NCI-H2107 treated with DMSO at 0.1 percent for 48 hours (cell line): ENCODE results near the gene PRKAG3.
"Not testable (repeated sequence)": the region's sequence is repeated elsewhere in the genome, so short reads cannot be mapped to it uniquely, and the experiment has no call there.

Source experiments
- DNase-seq: peaks from one replicate; lab custom pipeline; 2025; ENCODE audit not compliant: unreplicated experiment; lab: John Stamatoyannopoulos, UW

PRKAG3 gene

DNA sequence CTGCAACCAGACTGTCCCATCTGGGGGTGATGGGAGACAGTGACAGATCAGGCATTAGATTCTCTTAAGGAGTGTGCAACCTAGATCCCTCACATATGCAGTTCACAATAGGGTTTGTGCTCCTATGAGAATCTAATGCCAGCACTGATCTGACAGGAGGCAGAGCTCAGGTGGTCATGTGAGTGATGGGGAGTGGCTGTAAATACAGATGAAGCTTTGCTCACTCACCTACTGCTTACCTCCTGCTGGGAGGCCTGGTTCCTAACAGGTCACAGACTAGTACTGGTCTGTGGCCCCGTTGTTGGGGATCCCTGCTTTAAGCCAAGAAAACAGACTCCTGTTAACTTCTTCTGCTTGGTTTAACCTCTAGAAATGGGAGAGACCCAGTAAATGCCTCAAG is 46.5 kb downstream of the PRKAG3 start:
- no peak for DNase-seq

DNA sequence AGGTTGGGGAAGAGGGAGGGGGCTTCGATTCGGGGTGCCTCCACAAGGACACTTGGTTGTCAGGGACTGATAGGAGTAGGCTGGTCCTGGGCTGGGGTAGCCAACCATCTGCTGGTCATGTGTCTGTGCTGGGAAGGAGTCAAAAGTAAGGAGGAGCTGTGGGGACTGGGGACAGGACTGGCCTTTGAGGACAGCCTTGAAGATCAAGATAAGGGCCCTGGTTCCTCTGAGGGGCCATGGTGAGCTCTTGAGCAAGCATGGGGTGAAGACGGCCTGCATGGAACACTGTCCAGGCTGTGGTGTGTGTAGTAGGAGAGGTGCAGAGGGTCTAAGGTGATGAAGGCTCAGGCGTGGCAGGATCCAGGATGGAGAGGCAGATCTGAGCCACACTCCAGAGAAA is 47.9 kb downstream of the PRKAG3 start:
- DNase-seq = no peak

DNA sequence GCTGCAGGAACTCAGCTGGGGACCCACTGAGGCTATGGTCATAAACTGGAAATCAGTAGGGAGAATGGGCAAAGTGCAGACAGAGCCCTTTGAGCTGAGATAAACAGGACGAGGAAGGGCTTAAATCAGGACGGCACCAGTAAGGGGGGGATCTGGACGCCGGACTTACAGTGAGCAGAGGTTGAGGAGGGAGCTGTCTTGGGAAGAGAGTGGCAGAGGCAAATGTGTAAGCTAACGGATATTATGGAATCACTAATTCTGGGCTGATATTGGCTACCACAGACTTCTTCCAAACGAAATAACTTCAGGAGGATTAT is 49.1 kb downstream of the PRKAG3 start:
- DNase-seq = no peak

DNA sequence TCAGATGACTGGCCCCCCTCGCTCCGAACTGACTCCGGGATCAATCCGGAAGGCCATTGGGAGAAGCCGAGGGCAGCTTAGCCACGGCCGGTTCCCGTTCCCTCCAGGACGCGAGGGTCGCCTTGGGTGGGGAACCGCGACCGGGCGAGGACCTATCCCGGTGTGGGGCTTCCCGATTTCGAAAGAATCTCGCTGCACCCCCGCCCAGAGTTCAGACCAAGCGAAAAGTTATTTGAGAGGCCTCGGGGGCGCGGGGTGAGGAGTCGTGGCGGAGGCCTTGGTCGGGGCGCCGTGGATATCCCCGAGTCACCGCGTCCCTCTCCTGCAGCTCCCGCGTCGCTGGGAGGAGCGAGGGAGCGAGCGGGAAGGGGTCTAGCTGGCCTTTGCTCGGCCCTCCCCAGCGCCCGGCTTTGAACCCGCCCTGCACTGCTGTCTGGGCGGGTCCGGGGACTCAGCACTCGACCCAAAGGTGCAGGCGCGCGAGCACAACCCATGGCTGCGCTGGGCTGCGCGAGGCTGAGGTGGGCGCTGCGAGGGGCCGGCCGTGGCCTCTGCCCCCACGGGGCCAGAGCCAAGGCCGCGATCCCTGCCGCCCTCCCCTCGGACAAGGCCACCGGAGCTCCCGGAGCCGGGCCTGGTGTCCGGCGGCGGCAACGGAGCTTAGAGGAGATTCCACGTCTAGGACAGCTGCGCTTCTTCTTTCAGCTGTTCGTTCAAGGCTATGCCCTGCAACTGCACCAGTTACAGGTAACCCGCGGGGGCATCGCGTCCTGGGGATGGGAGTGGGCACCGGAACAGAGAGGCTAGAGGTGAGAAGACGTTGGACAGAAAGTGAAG is 49.7 kb downstream of the PRKAG3 start, which contains the start of gene CYP27A1:
CYP27A1 (plus strand) TSS at position 457 of the 837 bp plus-strand sequence; CDS start at position 493, 36 bp downstream.
- no peak for DNase-seq

DNA sequence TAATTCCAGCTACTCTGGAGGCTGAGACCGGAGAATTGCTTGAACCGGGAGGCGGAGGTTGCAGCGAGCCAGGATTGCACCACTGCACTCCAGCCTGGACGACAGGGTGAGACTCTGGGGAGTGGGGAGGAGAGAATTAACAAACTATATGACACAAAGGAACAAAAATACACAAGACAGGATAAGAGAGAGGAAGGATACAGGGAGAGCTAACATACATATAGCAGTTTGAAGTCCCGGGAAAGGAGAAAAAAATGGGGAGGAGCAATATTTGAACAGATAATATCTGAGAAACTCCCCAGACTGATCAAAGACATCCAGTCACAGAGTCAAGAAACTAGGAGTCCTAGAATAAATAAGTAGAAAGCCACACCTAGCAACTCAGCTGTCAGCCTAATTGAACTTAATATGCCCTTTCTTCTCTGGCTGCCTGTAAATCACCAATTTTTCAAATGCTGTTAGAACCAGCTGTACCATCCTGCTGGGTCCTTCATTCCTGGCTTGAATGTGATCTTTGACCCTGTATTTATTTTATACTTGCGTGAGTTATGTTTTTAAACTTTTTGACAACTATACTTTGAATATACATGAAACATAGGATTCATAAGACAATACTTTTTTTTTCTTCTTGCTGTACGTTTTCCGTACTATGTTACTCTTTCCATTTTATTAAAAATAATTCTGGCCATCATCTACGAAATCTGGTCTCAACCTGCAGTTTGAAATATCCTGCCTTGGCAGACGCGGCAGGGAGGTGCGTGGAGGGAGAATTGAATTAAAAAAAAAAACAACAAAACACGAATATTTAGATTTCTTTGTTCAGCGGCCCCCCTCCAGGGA is 50.5 kb downstream of the PRKAG3 start:
- no peak for DNase-seq

DNA sequence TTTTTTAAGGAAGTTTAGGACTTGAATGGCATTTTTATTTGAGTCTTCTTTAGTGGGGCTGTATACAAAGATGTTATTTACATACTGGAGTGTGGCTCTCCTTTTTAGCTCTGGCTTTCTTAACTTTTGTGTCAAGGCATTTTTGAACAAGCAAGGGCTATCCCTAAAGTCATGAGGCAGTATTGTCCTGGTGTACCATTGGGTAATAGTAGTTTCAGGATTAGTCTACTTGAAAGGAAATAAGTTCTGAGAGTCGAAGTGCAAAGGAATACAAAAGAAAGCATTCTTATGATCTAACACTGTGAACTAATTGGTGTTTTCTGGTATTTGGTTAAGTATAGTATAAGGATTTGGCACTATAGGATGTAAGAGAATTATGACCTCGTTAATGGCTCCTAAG is 51.6 kb downstream of the PRKAG3 start:
- DNase-seq = no peak

DNA sequence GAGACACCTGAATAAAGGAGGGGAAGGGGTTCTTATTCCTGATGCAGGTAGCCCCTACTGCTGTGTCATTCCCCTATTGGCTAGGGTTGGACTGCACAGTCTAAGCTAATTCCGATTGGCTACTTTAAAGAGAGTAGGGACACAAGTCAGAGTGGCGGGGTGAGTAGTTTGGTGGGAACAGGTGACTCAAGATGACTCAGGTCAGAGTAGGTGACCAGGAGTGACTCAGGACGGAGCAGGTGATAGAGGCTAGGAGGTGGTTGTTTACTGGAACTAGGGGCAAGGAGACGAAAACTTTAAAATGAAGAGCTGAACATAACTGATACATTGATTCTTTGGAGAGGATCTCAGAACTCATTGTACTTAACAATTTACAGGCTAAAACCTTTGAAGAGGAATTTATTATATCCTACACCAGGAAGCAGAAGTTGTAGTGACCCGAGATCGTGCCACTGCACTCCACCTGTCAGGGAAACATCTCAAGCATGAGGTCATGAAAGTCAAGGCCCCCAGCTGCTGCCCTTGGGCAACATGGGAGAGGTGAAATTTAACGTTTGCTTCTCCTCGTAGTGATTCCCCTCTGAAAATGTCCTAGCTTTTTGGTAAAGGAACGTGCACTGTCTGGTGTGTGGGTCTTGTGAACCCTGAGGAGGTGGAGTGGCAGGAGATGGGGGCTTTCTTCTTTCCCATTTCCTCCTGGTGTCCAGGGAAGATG is 54.2 kb downstream of the PRKAG3 start:
- no peak for DNase-seq

DNA sequence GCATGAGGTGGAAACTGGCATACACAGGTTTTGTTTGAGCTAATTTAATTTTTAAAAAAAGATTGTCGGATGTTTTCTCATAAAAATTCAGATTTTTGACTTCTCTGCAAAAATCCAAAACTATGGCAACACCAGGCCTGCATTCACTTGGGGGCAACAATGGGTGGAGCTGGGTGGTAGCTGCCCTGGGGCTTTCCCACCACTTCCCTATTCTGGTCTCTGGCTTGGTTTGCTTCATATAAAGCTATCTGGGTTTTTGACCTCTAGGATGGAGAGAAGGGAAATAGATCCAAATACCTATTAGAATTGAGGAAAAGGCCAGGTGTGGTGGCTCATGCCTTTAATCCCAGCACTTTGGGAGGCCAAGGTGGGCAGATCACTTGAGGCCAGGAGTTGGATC is 55.1 kb downstream of the PRKAG3 start:
- no peak for DNase-seq

DNA sequence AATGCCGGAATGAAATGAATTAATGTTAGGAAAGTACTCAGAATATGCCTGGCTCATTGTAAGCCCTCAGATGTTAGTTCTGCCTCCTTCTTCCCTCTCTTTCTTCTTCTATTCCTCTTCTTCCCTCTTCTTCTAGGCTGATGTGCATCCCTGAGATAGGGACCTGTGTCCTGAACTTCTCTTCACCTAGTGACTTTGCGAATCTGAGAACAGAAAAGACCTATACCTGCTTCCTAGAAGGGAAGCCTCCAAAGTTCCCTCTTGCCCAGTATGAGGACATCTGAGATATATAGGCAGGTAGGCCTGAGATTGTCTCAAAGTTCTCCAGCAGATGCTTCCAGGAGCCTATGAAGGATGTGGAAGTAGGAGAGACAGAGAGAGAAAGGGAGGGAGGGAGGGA is 57.7 kb downstream of the PRKAG3 start:
- DNase-seq = no peak

DNA sequence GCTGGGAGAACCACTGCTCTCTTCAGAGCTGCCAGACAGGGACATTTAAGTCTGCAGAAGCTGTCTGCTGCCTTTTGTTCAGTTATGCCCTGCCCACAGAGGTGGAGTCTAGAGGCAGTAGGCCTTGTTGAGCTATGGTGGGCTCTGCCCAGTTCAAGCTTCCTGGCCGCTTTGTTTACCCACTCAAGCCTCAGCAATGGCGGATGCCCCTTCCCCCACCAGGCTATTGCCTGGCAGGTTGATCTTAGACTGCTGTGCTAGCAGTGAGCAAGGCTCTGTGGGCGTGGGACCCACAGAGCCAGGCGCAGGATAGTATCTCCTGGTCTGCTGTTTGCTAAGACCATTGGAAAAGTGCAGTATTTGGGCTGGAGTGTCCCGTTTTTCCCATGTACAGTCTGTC is 58.8 kb downstream of the PRKAG3 start:
- DNase-seq = not testable (repeated sequence)
